ENCODE measurements around the gene RELN.

The RELN gene

GRCh38 chr7:103952408-103952807, 37.0 kb downstream of the RELN start:
- DNase-seq (ENCODE audit: low read depth, low spot score) = no peak
- H3K4me3 ChIP-seq (ENCODE audit: low read length) = no peak overlapping the region

GRCh38 chr7:103951311-103951710, 38.1 kb downstream of the RELN start:
- H3K4me3 ChIP-seq (ENCODE audit: low read length) = no peak overlapping the region
- DNase-seq (ENCODE audit: low read depth, low spot score) = no peak

GRCh38 chr7:103949374-103949773, 40.1 kb downstream of the RELN start:
- no peak for DNase-seq (ENCODE audit: low read depth, low spot score)
- H3K4me3 ChIP-seq (ENCODE audit: low read length) = no peak overlapping the region

- no peak for DNase-seq (ENCODE audit: low read depth, low spot score)
- H3K4me3 ChIP-seq (ENCODE audit: low read length) = no peak overlapping the region
Observed at GRCh38 chr7:103947026-103947655, 42.3 kb downstream of the RELN start.

- DNase-seq (ENCODE audit: low read depth, low spot score) = no peak
- H3K4me3 ChIP-seq (ENCODE audit: low read length) = no peak overlapping the region
Observed at GRCh38 chr7:103944230-103944900, 45.1 kb downstream of the RELN start.

GRCh38 chr7:103941976-103942375, 47.5 kb downstream of the RELN start:
- no peak for DNase-seq (ENCODE audit: low read depth, low spot score)
- H3K4me3 ChIP-seq (ENCODE audit: low read length) = no peak overlapping the region

DNA sequence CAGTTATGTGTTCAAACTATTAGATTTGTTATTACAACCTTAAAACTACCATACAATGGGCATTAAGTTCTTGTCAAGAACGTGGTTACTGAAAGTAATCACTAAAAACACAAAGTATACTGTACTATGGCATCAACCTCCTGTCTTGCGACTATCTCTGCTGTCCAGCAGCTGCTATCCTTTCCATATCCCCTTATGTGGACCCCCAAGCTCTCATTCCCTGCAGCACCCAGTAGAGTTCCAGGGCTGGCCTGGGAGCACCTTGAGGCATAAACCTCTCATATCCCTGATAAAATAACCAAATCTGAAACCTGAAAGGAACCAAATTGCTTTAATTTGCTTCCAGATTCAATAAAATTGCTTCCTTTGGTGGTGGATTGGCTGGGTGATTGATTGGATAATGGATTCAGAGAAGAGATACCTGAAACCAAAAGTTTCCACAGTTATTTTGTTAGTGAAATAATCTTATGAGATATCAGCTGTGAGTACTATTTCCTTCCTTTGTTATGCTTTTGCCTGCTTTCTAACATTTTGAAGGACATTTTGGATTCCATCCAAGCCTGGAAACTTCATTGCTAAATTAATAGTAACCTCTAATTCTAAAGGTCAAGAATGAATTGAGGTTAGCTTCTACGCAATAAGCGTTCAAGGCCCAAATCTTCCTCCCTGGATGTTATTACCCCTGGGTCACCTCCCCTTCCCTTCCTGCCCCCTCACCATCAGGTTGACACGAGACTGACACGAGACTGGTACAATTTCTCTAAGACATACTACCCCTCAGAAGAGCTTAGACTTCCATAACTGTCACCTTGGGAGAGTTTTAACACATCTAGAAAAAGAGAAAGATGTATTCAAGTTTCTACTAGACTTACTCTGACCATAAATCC, 48.8 kb downstream of the RELN start:
- DNase-seq (ENCODE audit: low read depth, low spot score) = no peak
- no peak overlapping the region for H3K4me3 ChIP-seq (ENCODE audit: low read length)

- no peak overlapping the region for H3K4me3 ChIP-seq (ENCODE audit: low read length)
- no peak for DNase-seq (ENCODE audit: low read depth, low spot score)
Observed at GRCh38 chr7:103937680-103938079, 51.8 kb downstream of the RELN start.

DNA sequence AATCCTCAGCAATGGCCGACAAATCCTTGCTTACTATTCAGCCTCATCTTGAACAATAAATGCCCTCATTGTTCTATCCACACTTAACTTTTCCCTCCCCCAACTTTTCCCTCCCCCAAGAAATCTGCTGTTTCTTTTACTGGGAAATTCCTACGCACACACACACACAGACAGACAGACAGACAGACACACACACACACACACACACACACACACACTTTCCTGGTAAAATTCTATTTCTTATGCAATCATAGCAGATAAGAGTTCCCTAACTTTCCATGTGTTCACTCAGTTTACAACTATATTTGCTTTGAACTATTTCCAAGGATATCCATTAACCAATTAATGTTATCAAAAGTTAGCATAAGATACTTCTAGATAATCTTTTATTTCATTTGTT, 52.9 kb downstream of the RELN start:
- no peak for DNase-seq (ENCODE audit: low read depth, low spot score)
- no peak overlapping the region for H3K4me3 ChIP-seq (ENCODE audit: low read length)

DNA sequence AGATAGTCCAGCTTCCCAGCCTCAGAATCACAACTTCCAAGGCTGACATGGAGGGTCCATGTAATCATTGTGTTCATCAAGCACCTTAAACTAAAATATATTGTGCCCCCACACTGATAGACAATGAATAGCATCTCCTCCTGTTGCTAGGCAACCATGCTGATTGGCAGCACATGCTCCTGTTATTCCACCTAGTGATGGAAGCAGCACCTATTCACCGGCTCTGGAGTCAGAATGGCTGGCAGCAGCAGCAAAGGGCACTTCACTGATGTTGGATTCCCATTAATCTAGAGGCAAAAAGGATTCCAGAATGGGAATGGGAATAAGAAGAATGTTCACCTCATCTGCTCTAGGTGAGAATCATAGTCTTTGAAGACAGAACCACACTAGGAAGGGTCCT, 55.0 kb downstream of the RELN start:
- DNase-seq (ENCODE audit: low read depth, low spot score) = no peak

GRCh38 chr7:103932389-103932788, 57.1 kb downstream of the RELN start:
- H3K4me3 ChIP-seq (ENCODE audit: low read length) = no peak overlapping the region
- no peak for DNase-seq (ENCODE audit: low read depth, low spot score)

More for the DNA sequence above, 55.0 kb downstream of the RELN start:
- no peak overlapping the region for H3K4me3 ChIP-seq (ENCODE audit: low read length)

DNA sequence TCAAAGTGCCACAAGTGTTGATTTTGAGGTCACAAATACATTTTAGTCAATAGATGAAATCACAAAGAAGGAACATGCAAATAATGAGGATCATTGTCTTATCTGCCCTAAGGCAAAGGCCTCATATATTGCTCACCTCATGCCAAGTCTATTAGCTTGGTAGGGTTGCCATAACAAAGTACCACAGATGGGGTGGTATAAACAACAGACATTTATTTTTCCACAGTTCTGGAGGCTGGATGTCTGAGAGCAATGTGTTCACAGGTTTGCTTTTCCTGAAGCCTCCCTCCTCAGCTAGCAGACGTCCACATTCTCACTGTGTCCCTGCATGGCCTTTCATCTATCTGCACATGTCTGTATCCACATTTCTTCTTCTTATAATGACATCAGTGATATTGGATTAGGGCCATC, 59.6 kb downstream of the RELN start:
- no peak for DNase-seq (ENCODE audit: low read depth, low spot score)
- H3K4me3 ChIP-seq (ENCODE audit: low read length) = no peak overlapping the region

- no peak overlapping the region for H3K4me3 ChIP-seq (ENCODE audit: low read length)
- no peak for DNase-seq (ENCODE audit: low read depth, low spot score)
Observed at GRCh38 chr7:103928581-103928980, 60.9 kb downstream of the RELN start.

DNA sequence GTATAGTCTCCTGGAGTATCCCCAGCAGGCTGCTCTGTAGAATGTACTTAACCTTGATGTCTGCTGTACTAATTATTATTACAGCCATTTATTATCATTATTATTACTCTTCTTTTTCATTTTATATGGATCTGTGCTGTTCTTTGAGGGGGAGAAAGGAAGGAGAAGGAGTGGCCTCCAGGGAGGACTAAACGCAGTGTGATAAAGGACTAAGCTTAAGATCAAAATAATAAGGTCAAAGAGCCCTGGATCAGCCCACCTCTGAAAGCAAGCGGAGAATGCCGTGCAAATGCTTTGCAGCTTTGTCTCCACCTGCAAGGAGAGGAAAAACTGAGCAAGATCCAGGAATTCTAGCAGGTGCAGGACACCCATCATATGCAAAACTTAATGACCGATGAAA, 65.3 kb downstream of the RELN start:
- no peak for DNase-seq (ENCODE audit: low read depth, low spot score)
- H3K4me3 ChIP-seq (ENCODE audit: low read length) = no peak overlapping the region

- H3K4me3 ChIP-seq (ENCODE audit: low read length) = no peak overlapping the region
- DNase-seq (ENCODE audit: low read depth, low spot score) = no peak
Observed at GRCh38 chr7:103922407-103922806, 67.1 kb downstream of the RELN start.

- no peak overlapping the region for H3K4me3 ChIP-seq (ENCODE audit: low read length)
- DNase-seq (ENCODE audit: low read depth, low spot score) = no peak
Observed at GRCh38 chr7:103921692-103922091, 67.8 kb downstream of the RELN start.

DNA sequence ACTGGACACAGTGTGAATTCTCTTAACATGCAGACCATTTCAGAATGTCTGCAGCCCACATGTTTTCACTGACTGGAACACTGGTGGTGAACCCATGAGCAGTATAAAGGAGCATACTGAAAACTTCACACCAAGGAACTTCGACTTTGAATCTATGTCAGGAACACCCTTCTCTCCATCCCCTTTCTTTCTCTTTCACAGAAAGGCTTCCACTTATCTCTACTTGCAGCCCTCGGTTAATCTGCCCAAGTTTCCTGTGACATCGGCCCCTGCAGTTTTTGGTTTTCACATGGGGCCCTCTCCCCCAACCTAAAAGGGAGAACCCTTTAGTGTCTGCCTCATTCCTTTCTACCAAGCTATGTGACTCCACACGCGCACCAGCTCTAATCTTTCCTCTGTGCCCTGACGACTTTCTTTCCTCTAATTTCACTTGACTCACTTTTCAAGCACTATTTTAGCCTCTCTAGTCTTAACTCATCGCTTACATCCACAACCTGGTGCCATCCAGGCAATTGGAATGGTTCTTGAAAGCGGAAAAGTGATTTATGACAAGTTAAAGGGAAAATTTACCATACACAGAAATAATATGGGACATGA, 70.1 kb downstream of the RELN start:
- peak; percentile 20 for DNase-seq (ENCODE audit: low read depth, low spot score)
- H3K4me3 ChIP-seq (ENCODE audit: low read length) = no peak overlapping the region

DNA sequence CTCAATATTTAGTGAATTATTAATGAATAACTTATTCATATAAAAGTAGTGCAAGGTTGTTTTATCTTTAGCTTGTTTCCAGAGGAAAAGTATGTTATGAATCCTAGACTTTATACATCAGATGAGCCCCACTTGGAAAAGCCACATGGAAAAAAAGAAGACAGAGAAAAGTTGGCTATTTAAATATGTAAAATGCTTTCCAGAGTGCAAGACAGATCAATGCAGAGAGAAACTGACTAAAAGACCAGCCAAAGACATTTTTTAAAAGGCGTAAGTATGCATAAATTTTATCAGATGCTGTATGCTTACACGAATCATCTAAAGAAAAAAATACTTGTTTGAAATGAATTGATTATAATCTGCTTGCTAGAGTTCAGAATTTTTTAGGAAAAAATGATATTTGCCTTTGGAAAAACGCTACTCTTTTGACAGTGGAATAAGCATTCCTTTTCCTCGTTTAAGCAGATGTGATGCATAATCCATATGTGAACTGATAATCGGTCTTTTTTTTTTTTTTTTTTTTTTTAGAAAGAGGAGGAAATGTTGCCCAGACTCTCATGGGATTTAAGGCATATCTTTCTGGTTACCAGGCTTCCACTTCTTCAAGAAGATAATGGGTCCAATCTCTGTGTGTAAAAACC, 70.7 kb downstream of the RELN start:
- DNase-seq (ENCODE audit: low read depth, low spot score) = no peak
- no peak overlapping the region for H3K4me3 ChIP-seq (ENCODE audit: low read length)

DNA sequence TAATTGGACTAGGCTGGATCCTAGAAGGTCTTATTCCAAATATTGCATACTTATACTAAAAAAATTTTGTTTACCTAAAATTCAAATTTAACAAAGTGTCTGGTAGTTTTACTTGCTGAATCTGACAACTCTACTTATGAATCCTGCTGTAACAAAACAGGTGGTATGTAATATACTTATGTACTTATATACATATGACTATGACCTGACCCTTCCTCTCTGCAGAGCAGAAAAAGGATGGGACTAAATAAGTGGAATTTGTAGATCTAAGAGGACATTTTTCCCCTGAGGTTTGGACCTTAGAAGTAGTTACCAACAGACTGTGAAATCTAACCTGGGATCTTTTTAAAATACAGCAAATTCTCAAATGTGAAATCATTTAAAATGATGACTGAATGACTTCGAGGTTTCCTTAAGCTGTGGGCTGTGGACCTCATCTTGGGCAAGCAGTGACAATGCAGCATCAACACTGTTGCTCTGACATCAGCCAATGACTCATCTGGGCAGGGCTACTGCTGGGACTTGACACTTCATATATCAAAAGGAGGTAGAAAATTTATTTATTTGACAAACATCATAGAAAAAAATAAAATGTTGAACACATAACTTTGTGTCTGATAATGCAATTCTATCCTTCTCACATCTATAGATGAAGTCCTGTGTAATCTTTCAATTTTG, 73.6 kb downstream of the RELN start:
- DNase-seq (ENCODE audit: low read depth, low spot score) = no peak
- H3K4me3 ChIP-seq (ENCODE audit: low read length) = no peak overlapping the region
